ENCODE data around the gene AGMAT.
"Not testable (repeated sequence)": the region's sequence is repeated elsewhere in the genome, so short reads cannot be mapped to it uniquely, and the experiment has no call there.

The AGMAT gene

GRCh38 chr1:15610167-15610566 is 25.3 kb upstream of the AGMAT start:
- DNase-seq, result no peak

- no peak for DNase-seq
These were observed 24.8 kb upstream of the AGMAT start for GRCh38 chr1:15609631-15610030.

- DNase-seq, result no peak
These were observed 20.8 kb upstream of the AGMAT start for GRCh38 chr1:15605398-15606383.

- DNase-seq, result not testable (repeated sequence)
These were observed 19.5 kb upstream of the AGMAT start for GRCh38 chr1:15604400-15604799.

- DNase-seq, result not testable (repeated sequence)
These were observed 19.1 kb upstream of the AGMAT start for GRCh38 chr1:15603966-15604282.

- DNase-seq, result peak; percentile 93
These were observed 18.5 kb upstream of the AGMAT start for GRCh38 chr1:15603050-15603965.

- DNase-seq, result no peak
These were observed 13.6 kb upstream of the AGMAT start for GRCh38 chr1:15598436-15598835.

GRCh38 chr1:15595809-15596617 is 11.2 kb upstream of the AGMAT start:
- no peak for DNase-seq

- no peak for DNase-seq
These were observed 7.4 kb upstream of the AGMAT start for GRCh38 chr1:15592285-15592684.

- DNase-seq, result no peak
These were observed 1.7 kb downstream of the AGMAT start for GRCh38 chr1:15583016-15583706.

GRCh38 chr1:15579683-15580047 is 5.2 kb downstream of the AGMAT start:
- DNase-seq, result no peak

- DNase-seq, result peak; percentile 43
These were observed 5.7 kb downstream of the AGMAT start for GRCh38 chr1:15578921-15579682.

- no peak for DNase-seq
These were observed 7.2 kb downstream of the AGMAT start for GRCh38 chr1:15577691-15578090.

- no peak for DNase-seq
These were observed 9.2 kb downstream of the AGMAT start for GRCh38 chr1:15575549-15576150.

- no peak for DNase-seq
These were observed 10.1 kb downstream of the AGMAT start for GRCh38 chr1:15574741-15575140.

- DNase-seq, result no peak
These were observed 11.4 kb downstream of the AGMAT start for GRCh38 chr1:15573477-15573876.

- DNase-seq, result no peak
These were observed 13.6 kb downstream of the AGMAT start for GRCh38 chr1:15571266-15571665.

- no peak for DNase-seq
These were observed 14.0 kb downstream of the AGMAT start for GRCh38 chr1:15570861-15571260.

- no peak for DNase-seq
These were observed 16.3 kb downstream of the AGMAT start for GRCh38 chr1:15568387-15569073.

GRCh38 chr1:15559189-15559810 is 25.6 kb downstream of the AGMAT start:
- DNase-seq, result no peak

Data from CD4-positive, alpha-beta T cell treated with Interleukin-10 for 1 hour (primary cell).